K562 (cell line): ENCODE data around the gene B3GNT9. TPM values are rescaled to one million over a fixed set of nuclear protein-coding genes. Genes with fewer than 3 reads are reported as not detected.

Experiments
- POLR2AphosphoS5 ChIP-seq: IDR thresholded peaks from 2 replicates; pipeline ENCODE4 v1.6.1; 2011; ENCODE audit warnings: mild to moderate bottlenecking, low read depth, low read length, moderate library complexity; ENCODE audit not compliant: control insufficient read depth, insufficient read depth
- polyA plus RNA-seq, 8 experiments: library from polyadenylated mRNA; depleted of rRNA in 4 of 8; stranded (reverse) in 5 of 8; unstranded in 3 of 8; fragments of >200 nt; fragmentation: Nextera tagmentation in 2 of 8; fragmentation: Illumina TruSeq in 1 of 8; extraction: Ambion mirVana in 2 of 8; extraction: Trizol in 1 of 8; gene quantifications; 2 replicates each; pipeline versions ENCODE4 v1.2.1 to v1.2.3, GENCODE V29; 2011 to 2014; ENCODE audit warnings: inconsistent platforms in 1 of 8, missing spikeins in 1 of 8
- total RNA-seq, 7 experiments: library from RNA; depleted of rRNA in 6 of 7; stranded (reverse); fragments of >200 nt in 6 of 7; fragmentation: Illumina TruSeq in 2 of 7; extraction: Trizol in 2 of 7; gene quantifications; 2 replicates each; pipeline versions ENCODE4 v1.2.1 to v1.2.3, GENCODE V29; 2011 to 2021; ENCODE audit warnings: low replicate concordance in 1 of 7
- TF ChIP-seq, protein P1 (sequence below), 2 experiments: fragments of 450-650 bp; formaldehyde crosslinking in 1 of 2; IDR thresholded peaks; 2 replicates each; pipeline versions ENCODE4 v1.4.0 to v1.6.1; 2014 to 2020; ENCODE audit warnings: mild to moderate bottlenecking in 2 of 2, borderline replicate concordance in 1 of 2, low read depth in 1 of 2

B3GNT9 gene
- total and polyA plus RNA-seq, 9 of the 15 experiments (the other 6 are each of a cell fraction or from before 2014, with no cell fraction given), result 0.01 to 1.8 (median 1.1) TPM; not detected in 1

DNA sequence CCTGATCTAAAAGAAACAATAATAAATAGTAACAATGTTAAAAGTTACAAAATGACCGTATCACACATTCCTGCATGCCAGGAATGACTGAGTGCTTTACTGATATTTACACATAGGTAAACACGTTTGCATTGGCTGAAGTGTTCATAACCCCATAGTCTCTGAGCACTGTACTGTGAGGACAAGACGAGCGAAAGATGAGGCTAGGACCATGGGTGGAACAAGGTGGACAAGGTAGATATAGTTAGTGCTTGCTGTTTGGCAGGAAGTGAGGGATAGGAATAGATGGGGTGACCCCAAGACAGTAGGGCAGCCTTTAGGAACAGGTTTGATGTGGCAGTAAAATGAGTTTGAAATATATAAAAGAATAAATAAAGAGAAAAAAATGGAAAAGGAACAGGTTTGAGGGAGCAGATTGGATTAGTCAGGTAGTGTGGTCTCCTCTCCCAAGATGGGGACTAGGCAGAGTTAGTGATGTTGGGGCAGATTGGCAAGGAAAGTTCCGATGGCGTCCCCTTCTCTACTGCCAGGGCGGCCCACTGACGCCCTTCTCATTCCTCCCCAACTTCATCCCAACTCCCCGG is 40.7 kb upstream of the B3GNT9 start (continued):
- TF ChIP-seq, protein P1, sequence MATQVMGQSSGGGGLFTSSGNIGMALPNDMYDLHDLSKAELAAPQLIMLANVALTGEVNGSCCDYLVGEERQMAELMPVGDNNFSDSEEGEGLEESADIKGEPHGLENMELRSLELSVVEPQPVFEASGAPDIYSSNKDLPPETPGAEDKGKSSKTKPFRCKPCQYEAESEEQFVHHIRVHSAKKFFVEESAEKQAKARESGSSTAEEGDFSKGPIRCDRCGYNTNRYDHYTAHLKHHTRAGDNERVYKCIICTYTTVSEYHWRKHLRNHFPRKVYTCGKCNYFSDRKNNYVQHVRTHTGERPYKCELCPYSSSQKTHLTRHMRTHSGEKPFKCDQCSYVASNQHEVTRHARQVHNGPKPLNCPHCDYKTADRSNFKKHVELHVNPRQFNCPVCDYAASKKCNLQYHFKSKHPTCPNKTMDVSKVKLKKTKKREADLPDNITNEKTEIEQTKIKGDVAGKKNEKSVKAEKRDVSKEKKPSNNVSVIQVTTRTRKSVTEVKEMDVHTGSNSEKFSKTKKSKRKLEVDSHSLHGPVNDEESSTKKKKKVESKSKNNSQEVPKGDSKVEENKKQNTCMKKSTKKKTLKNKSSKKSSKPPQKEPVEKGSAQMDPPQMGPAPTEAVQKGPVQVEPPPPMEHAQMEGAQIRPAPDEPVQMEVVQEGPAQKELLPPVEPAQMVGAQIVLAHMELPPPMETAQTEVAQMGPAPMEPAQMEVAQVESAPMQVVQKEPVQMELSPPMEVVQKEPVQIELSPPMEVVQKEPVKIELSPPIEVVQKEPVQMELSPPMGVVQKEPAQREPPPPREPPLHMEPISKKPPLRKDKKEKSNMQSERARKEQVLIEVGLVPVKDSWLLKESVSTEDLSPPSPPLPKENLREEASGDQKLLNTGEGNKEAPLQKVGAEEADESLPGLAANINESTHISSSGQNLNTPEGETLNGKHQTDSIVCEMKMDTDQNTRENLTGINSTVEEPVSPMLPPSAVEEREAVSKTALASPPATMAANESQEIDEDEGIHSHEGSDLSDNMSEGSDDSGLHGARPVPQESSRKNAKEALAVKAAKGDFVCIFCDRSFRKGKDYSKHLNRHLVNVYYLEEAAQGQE (IDR thresholded peaks at IDR 0.05; ENCODE audit: borderline replicate concordance), result no peak
- TF ChIP-seq, protein P1 (CRISPR knock-in tag; IDR thresholded peaks at IDR 0.05; ENCODE audit: low read depth), result no peak
- no peak for TF ChIP-seq POLR2AphosphoS5
